Activated naive CD4-positive, alpha-beta T cell treated with Interleukin-2 at 50 U/mL for 16 hours (primary cell): ENCODE data around the gene ACTRT1.

ENCODE experiments used
- DNase-seq: peaks from one replicate; pipeline ENCODE4 v3.0.0-alpha.2; 2020

ACTRT1 gene

DNA sequence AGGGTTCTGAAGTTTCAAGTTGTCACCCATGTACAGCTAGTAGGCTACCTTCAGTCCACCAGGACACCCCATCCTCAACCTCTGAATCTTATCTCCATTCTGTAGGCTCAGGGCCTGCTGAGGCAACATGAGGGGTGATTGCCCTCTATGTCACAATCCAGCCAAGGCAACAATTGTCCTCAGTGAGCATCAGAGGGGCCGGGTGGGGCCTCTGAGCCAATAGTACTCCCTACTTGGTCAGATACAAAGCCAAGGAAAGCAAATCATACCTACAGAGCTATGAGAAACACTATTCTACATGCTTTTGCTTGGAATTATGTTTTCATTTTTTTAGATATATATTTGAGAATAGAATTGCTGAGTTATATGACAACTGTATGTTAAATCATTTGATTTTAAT is at the start of gene ACTRT1:
ACTRT1 (minus strand) TSS at position 101 of the 400 bp plus-strand sequence. CDS start 197 bp downstream, outside the sequence.
- DNase-seq, result no peak

DNA sequence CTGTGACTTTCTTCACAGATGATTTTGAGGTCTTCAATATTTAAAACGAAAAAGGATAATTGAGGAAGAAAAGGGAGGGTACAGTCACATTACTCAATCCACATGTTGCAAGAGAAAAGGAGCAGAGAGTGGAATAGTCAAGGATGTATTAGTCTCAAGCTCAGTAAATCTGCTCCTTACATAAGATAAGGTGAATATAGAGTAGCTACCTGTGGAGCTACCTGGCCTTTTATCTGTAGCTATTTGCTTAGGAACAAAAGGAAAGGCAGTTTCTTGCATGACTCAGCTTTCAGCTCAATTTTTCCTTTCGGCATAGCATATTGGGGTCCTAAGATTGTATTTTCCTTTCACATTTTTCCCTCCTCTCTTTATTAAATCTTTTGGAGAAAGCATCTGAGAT is 26.3 kb upstream of the ACTRT1 start:
- no peak for DNase-seq

DNA sequence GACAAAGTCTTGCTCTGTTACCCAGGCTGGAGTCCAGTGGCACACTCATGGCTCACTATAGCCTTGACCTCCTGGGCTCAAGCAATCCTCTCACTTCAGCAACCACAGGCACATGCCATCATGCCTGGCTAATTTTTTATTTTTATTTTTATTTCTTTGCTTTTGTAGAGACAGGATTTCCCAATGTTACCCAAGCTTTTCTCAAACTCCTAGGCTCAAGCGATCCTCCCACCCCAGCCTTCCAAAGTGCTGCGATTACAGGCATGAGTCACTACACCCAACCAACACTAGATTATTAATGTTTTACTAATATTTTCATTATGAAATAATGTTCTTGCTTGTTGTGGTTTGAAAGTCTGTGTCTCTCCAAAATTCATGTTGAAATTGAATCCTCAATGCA is 5.2 kb upstream of the ACTRT1 start:
- no peak for DNase-seq

DNA sequence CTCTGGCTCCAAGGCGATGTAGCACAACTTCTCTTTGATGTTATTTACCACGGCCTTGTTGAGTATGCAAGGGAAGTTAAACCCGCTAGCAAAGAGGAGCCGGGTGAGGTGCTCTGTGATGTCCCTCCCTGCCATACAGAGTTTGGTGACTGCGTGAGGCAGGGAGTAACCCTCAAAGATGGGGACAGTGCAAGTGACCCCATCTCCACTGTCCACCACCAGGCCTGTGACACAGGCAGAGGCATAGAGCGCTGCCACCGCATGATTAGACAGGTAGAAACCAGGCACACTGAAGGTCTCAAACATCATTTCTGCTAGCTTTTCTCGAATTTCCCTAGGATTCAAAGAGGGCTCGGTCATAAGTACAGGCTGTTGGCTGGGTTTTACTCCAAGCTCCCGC is 677 bp downstream of the ACTRT1 start:
- DNase-seq, result no peak

DNA sequence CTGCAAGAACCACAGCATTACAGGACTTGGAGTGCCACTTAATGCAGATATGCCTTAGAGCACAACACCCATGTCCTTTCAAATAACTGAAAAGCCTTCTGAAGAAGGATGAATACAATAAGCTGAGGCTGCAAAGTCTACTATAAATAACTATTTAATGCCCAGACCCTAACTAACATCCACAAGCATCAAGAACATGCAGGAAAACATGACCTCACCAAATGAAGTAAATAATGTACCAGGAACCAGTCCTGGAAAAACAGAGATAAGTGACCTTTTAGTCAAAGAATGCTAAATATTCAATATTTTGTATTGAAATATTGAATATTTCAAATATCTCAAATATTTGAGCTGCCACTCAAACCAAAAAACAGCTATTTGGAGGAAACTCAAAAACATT is 16.9 kb downstream of the ACTRT1 start:
- DNase-seq, result no peak

DNA sequence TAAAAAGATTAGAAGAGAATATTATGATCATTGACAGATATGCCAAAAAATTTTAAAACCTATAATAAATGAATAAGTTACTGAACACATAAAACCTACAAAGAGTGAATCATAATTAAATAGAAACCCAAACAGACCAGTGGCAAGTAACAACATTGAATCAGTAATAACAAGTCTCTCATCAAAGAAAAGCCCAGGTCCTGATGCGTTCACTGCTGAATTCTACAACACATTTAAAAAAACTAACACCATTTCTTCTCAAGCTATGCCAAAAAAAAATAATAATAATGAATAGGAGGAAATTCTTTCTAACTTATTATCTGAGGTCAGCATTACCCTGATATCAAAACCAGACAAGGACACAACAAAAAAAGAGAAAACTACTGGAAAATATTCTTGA is 30.6 kb downstream of the ACTRT1 start:
- no peak for DNase-seq

DNA sequence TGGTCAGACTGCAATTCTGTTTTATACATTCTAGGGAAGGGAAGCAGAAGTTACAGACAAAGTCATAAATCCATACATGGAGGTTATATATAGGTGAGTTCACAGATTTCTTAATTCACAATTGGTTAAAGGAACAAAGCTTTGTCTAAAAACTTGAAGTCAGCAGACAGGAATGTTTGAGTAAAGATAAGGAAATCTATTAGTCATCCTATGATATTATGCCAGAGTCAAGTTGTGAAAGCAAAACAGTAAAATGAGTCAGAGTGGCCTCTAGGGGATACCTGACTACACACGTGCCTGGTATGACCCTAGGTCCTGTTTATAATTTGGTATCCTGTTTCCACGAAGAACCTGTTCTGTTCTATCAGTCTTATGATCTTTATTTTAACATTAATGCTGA is 31.5 kb downstream of the ACTRT1 start:
- DNase-seq, result no peak

DNA sequence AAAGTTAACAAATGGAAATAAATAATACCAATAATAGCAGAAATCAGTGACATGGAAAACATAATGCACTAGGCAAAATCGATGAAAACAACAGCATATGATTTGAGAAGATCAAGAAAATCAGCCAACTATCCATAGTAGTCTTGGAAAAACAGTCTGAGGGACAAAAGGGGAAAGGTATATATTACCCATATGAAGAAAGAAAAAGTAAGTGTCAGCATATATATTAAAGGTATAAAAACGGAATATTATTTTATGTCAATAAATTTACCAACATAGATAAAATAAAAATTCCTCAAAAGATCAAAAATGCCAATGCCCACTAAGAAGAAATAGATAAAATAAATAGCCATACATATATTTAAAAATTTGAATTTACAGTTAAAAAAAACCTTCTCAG is 33.0 kb downstream of the ACTRT1 start:
- no peak for DNase-seq

DNA sequence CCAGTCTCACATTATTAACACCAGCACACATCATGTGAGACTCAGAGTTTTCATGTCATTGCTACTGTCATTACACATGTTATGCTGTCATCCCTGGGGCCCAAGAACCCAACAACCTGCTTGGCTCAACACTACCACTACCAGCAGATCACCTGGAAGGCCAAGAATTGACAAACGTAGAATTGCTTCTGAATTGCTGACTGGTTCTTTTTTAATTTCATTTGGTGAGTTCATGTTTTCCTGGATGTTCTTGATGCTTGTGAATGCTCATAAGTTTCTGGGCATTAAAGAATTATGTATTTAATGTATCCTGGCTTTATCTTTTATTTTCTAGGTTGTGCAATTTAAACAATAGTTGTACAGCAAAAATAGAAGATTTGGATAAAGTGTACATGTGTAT is 40.2 kb downstream of the ACTRT1 start:
- no peak for DNase-seq

DNA sequence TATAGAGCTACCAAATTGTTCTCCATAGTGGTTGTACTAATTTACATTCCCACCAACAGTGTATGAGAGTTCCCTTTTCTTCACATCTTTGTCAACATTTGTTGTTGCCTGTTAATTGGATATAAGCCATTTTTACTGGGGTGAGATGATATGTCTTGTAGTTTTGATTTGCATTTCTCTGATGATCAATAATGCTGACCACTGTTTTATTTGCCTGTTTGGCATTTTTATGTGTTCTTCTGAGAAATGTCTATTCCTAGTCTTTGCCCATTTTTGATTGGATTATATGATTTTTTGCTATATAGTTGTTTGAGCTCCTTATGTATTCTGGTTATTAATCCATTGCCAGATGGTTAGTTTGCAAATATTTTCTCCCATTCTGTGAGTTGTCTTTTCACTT is 44.3 kb downstream of the ACTRT1 start:
- no peak for DNase-seq
